ENCODE data around the gene STK24.

DNA sequence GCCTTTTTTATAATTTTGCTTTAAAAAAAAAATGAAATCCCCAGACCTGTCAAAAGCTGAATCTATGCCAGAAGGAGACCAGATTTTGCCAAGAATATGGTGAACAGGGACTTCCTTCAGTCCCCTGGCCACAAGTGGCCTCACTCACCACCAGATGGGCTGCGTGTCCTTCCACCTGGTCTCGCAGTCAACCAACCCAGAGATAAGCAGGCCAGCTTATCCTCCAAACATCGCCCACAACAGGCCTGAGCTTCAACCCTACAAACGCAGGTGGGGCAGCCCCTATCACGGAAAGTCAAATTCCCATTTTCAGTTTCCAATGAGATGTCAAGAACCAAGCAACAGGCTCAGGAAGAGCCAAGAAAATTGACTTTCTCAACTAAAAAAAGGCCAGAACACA, 30.5 kb downstream of the STK24 start:
- TF ChIP-seq CTCF (conservative IDR thresholded peaks at IDR 0.05 in 1 of 2, IDR thresholded peaks at IDR 0.05 in 1 of 2; ENCODE audit: low read depth in 1 of 2, low read length in 2 of 2) (no peak), EZH2 (IDR thresholded peaks at IDR 0.05; ENCODE audit: low read length, missing control alignments) (no peak)
